Mucosa of stomach (tissue), 1 donor: ENCODE results near the gene MYH6.

Experiments
- H3K27me3 ChIP-seq: one replicate; pipeline ENCODE4 v1.7.0; 2013; ENCODE audit warnings: mild to moderate bottlenecking, low read length; ENCODE audit not compliant: control insufficient read depth, insufficient read depth
- H3K36me3 ChIP-seq: one replicate; pipeline ENCODE4 v1.7.0; 2013; ENCODE audit warnings: low read length; ENCODE audit not compliant: control insufficient read depth, insufficient read depth
- H3K4me1 ChIP-seq: one replicate; pipeline ENCODE4 v1.7.0; 2013; ENCODE audit warnings: mild to moderate bottlenecking, low read length; ENCODE audit not compliant: control insufficient read depth, insufficient read depth
- H3K4me3 ChIP-seq: one replicate; pipeline ENCODE4 v1.7.0; 2013; ENCODE audit warnings: low read length
- H3K9ac ChIP-seq: one replicate; pipeline ENCODE4 v1.7.0; 2013; ENCODE audit warnings: mild to moderate bottlenecking, low read length, moderate library complexity
- H3K9me3 ChIP-seq: one replicate; pipeline ENCODE4 v1.7.0; 2013; ENCODE audit warnings: mild to moderate bottlenecking, low read length, moderate library complexity; ENCODE audit not compliant: control insufficient read depth
- donor health status: Pancreatic carcinoma.

Gene MYH6

GRCh38 chr14:23375527-23376251 lies 32.4 kb downstream of the MYH6 start:
- Histone ChIP-seq H3K9me3 (no peaks in the 10 kb centered on the region), H3K4me3 (no peak overlapping the region), H3K36me3 (no peaks in the 10 kb centered on the region), H3K9ac (no peak overlapping the region), H3K27me3 (no peaks in the 10 kb centered on the region), H3K4me1 (peaks cover 4% of the 10 kb centered on the region)

- Histone ChIP-seq H3K9me3 (no peaks in the 10 kb centered on the region), H3K4me3 (no peak overlapping the region), H3K4me1 (no peaks in the 10 kb centered on the region)
Measured at GRCh38 chr14:23373041-23373440, 35.0 kb downstream of the MYH6 start.

GRCh38 chr14:23372509-23372908 lies 35.6 kb downstream of the MYH6 start, which contains the start of gene IL25:
IL25 (plus strand) TSS chr14:23372809.
- H3K9ac ChIP-seq = no peak within 1 kb of the TSS
- no peaks in the 10 kb centered on the region for H3K9me3 ChIP-seq
- H3K36me3 ChIP-seq = no peaks in the 10 kb centered on the region
- H3K4me1 ChIP-seq = no peaks in the 10 kb centered on the region
- no peaks in the 10 kb centered on the region for H3K27me3 ChIP-seq
- H3K4me3 ChIP-seq = no peak within 1 kb of the TSS

More at GRCh38 chr14:23373041-23373440, 35.0 kb downstream of the MYH6 start:
- no peaks in the 10 kb centered on the region for H3K36me3 ChIP-seq
- no peak overlapping the region for H3K9ac ChIP-seq
- no peaks in the 10 kb centered on the region for H3K27me3 ChIP-seq

- Histone ChIP-seq H3K4me3 (no peak overlapping the region), H3K9ac (no peak overlapping the region), H3K36me3 (no peaks in the 10 kb centered on the region), H3K9me3 (no peaks in the 10 kb centered on the region), H3K4me1 (no peaks in the 10 kb centered on the region), H3K27me3 (no peaks in the 10 kb centered on the region)
Measured at GRCh38 chr14:23371865-23372264, 36.2 kb downstream of the MYH6 start.

- H3K36me3 ChIP-seq = no peaks in the 10 kb centered on the region
- H3K27me3 ChIP-seq = peaks cover 9% of the 10 kb centered on the region
- H3K9ac ChIP-seq = no peak overlapping the region
- no peaks in the 10 kb centered on the region for H3K9me3 ChIP-seq
- H3K4me1 ChIP-seq = no peaks in the 10 kb centered on the region
- no peak overlapping the region for H3K4me3 ChIP-seq
Measured at GRCh38 chr14:23370221-23370620, 37.9 kb downstream of the MYH6 start.

- no peaks in the 10 kb centered on the region for H3K9me3 ChIP-seq
- peaks cover 5% of the 10 kb centered on the region for H3K4me1 ChIP-seq
- no peak overlapping the region for H3K9ac ChIP-seq
- H3K4me3 ChIP-seq = no peak overlapping the region
- no peaks in the 10 kb centered on the region for H3K36me3 ChIP-seq
- peaks cover 23% of the 10 kb centered on the region for H3K27me3 ChIP-seq
Measured at GRCh38 chr14:23366426-23366921, 41.6 kb downstream of the MYH6 start.

GRCh38 chr14:23365732-23366425 lies 42.2 kb downstream of the MYH6 start:
- peaks cover 23% of the 10 kb centered on the region for H3K27me3 ChIP-seq
- H3K4me3 ChIP-seq = no peak overlapping the region
- H3K36me3 ChIP-seq = no peaks in the 10 kb centered on the region
- H3K9me3 ChIP-seq = no peaks in the 10 kb centered on the region
- H3K4me1 ChIP-seq = peaks cover 5% of the 10 kb centered on the region
- peak overlapping the region; percentile 43 for H3K9ac ChIP-seq

GRCh38 chr14:23365036-23365731 lies 42.9 kb downstream of the MYH6 start, which contains the start of gene EFS:
EFS (minus strand) TSS chr14:23365172; CDS start chr14:23365025, 147 bp downstream.
- Histone ChIP-seq H3K9ac (peak within 1 kb of the TSS; percentile 60), H3K27me3 (peaks cover 24% of the 10 kb centered on the region), H3K9me3 (no peaks in the 10 kb centered on the region), H3K36me3 (no peaks in the 10 kb centered on the region), H3K4me3 (no peak within 1 kb of the TSS), H3K4me1 (peaks cover 5% of the 10 kb centered on the region)

- Histone ChIP-seq H3K9ac (peak overlapping the region; percentile 60), H3K36me3 (no peaks in the 10 kb centered on the region), H3K4me1 (peaks cover 5% of the 10 kb centered on the region), H3K27me3 (peaks cover 27% of the 10 kb centered on the region), H3K4me3 (no peak overlapping the region), H3K9me3 (no peaks in the 10 kb centered on the region)
Measured at GRCh38 chr14:23364164-23365035, 43.7 kb downstream of the MYH6 start.

GRCh38 chr14:23362200-23362599 lies 45.9 kb downstream of the MYH6 start:
- Histone ChIP-seq H3K27me3 (peaks cover 27% of the 10 kb centered on the region), H3K4me1 (peaks cover 5% of the 10 kb centered on the region), H3K4me3 (no peak overlapping the region), H3K9ac (no peak overlapping the region), H3K36me3 (no peaks in the 10 kb centered on the region), H3K9me3 (no peaks in the 10 kb centered on the region)

GRCh38 chr14:23361763-23362162 lies 46.3 kb downstream of the MYH6 start:
- H3K9me3 ChIP-seq = no peaks in the 10 kb centered on the region
- H3K4me3 ChIP-seq = no peak overlapping the region
- H3K4me1 ChIP-seq = peaks cover 5% of the 10 kb centered on the region
- H3K36me3 ChIP-seq = no peaks in the 10 kb centered on the region
- peaks cover 27% of the 10 kb centered on the region for H3K27me3 ChIP-seq
- H3K9ac ChIP-seq = no peak overlapping the region
